T-helper 1 cell (primary cell): Measurements from ENCODE around the gene NCOA3.

ENCODE experiments used
- DNase-seq, 5 donors: peaks; one replicate each; pipeline ENCODE4 v3.0.0-alpha.2; 2012 to 2020

NCOA3 gene

GRCh38 chr20:47682028-47682783 is 180.5 kb downstream of the NCOA3 start:
- no peak for DNase-seq

GRCh38 chr20:47682916-47683315 is 181.2 kb downstream of the NCOA3 start:
- DNase-seq, result no peak

DNA sequence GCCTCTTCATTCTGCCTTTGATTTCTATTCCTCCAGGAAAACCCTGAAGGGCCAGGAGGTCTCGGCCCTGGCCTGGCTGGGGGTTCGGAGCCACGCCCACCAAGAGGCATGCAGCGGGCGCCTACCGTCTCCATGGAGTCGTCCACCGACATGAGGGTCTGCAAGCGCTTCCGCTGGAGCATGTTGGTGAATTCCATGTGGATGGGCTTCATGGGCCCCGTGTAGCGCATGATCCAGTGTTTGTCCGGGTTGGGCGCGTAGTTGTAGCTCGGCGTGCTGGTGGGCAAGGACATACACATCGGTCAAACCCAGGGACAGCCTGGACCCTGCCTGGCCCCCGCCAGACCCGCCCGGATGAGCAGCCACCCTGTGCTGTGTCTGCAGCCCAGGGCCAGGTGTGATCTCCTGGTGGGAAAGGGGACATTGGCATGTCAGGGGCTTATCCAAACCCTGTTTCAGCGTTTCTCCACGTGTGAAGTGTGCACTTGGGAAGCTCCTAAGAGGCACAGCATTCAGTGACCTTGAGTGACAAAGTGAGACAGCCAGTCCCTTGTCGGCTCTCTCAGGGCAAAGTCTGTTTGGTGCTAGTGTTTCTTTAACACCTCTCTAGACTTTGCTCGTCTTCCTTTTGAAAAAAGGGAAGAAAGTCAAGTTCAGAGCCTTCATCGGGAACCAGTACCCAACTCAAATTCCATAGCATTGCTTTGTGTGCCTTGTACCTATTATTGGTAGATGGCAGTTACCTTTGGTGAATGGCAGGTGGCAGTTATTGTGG is 182.8 kb downstream of the NCOA3 start:
- DNase-seq, result no peak

DNA sequence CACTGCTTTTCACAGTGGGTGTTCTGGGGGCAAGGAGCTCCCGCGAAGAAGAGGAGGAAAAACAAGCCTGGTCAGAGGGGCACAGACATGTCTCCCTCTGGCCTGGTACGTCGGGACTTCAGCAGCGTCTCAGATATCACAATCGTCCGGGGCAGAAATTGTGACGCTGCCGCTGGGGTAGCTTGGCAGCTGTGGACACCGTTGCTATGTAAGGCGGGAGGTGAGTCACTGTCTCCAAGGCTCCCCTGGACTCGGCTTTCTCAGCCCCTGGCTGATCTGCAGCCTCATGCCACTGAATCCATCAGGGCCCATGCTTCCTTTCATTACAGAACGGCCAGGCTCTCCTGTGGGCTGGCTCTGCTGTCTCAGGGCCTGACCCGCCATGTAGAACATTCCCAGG is 184.9 kb downstream of the NCOA3 start:
- no peak for DNase-seq

DNA sequence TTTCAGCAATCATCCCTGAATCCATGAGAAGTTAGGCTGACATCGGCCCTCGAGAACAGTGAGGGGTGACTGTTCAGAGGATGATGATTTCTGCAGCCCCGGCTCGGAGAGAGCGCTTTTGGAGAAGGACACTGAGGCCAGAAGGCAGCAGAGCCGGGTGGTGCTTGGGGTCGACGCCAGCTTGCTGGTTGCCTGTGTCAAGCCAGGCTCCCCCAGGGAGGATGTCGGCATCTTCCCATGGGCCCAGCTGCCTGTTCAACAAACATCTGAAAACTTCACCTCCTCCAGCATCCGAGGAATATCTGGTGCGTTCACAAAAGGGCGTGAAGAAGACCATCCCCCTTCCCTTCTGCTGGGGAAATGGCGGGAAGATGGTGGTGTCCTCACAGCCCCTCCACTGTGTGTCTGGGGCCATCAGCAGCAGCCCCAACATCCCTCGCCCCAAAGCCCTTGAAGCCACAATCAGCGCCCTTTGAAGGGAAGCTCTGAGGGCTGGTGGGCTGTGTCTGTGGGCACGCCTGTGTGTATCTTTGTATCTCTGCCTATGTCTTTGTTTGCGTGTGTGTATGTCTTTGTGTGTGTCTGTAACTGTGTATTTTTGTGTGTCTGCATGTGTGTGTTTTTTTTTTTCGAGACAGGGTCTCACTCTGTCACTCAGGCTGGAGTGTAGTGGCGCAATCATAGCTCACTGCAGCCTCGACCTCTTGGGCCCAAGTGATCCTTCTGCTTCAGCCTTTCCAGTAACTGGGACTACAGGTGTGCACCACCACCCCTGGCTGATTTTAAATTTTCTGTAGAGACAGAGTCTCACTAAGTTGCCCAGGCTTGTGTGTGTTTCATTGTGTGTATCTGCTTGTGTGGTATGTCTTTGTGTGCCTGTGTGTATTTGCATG is 185.7 kb downstream of the NCOA3 start:
- DNase-seq, result no peak

DNA sequence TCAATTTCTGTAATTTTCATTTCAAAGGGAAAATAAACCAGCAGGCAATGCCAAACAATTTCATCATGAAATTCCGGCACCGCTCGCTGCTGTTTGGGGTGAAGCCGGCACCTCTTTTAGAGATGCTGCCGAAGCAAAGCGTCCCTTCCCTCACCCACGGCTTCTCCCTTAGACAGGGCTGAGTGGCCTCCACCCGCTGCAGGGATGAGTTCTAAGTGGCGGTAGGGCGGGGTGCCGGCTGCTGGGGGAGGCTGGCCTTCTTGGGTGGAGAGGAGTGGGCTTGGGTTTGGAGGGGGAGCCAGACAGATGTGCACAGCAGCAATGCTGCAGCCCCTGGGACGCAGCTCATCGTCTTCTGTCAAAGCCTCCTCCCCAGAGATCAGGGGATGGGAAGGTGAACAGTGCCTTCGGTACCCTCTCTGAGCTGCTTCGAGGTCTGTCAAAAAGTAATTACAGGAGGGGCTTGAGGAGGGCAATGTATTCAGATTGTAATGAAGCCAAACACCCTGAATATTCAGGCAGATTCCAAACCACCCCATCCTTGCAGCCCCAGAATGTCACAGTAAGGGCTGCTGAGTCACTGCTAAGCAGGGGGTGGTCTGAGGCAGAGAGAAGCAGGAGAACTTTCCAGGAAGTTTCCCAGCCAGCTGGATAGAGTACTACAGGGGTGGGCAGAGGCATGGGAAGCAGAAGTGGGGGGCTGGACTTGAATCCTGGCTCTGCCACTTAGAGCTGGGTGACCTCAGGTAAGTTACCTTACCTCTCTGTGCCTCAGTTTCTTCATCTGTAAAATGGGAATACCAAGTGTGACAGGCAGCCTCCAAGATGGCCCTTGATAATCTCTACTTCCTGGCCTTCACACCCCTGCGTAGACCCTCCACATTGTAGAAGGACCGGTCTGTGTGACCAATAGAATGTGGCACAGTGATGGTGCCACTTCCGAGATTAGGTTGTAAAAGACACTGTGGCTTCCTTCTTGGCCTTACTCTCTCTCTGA is 187.0 kb downstream of the NCOA3 start:
- no peak for DNase-seq

DNA sequence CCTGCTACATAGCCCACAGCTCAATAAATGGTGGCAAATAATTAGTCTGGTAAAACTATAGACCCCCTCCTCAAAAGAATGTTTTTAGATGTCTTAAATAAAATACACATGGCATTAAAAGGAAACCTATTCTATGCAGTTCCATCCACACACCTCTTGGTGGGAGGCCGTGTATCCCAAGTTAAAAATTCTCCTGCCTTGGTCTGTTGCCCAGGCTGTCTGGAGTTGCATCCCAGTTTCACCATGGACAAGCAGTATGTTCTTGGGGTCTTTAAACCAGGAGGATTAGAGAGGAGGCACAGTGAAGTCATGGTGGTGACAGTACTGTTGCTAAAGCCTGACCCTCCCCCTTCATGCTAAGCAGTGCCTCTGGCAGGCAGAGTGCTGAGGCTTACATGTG is 188.0 kb downstream of the NCOA3 start:
- DNase-seq, result no peak

- no peak for DNase-seq
Observed at GRCh38 chr20:47691625-47692024, 189.9 kb downstream of the NCOA3 start.

DNA sequence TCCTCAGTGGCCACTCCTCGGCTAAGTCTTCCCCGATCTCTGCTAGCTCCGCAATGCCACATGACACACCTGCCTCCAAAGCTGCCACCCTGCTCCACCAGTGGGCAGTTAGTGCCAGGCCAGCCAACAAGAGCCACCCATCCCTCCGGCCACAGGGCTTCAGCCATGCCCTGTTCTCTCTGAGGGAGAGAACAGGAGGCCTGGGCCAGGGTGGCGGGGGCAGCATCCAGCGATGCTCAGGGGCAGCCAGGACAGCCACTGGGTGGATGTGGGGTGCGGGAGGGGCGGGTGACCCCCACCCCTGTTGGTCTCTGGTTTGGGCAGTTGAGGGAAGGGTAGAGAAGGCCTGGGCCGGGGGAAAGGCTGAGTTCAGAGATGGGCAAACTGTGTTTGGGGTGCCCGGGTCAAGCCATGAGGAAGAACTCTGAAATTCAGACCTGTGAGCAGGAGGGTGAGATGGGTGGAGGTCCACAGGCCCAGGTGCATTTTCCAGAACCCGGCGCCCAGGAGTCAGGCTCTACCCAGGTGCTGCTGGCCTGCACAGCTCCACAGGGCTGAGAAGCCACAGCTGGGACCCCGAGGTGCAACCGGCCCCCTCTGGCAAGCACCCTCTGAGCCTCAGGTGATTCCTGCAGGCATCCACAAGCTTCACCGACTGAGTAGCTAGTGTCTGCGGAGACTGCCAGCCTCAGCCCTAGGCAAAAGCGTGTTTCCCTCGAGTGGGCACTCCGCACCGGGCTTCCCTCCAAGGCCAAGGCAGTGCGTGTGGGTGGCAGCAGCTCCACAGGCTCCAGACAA is 192.5 kb downstream of the NCOA3 start:
- no peak for DNase-seq

DNA sequence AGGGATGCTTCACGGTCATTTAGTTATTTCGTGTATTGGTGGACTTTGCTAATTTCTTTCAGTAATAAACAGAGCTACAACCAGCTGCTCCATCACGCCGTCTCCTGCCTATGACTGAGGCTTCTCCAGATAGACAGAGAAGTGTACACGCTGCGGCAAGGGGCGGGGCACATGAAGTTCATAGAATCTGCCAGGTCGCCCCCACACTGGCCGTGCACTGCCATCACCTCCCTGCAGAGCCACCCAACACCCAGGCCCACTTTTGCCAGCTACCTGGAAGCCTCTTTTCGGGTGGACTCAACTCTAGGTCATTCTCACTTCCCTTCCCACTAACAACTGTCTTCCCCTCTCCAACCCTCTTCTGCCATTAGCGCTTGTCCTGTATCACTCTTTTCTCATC is 195.2 kb downstream of the NCOA3 start:
- DNase-seq, result no peak

DNA sequence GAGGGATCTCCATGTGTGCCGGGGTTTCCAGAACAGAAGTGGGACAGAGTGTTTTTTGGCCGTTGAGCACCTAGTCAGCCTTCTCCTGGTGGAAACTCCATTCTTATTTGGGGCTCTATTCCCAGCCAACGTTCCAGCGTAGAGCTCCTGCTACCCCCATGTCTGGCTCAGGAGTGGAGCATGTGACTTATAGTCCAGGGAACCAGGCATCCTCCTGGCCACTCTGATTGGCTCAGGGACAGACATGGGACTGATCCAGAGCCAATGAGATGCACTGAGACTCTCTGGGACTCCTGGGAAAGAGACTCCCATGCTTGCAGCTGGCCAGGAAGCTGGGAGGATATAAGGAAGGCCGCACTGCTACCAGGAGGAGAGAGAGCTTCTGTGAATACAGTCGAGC is 196.5 kb downstream of the NCOA3 start:
- DNase-seq, result no peak

GRCh38 chr20:47699818-47700217 is 198.1 kb downstream of the NCOA3 start:
- no peak for DNase-seq

GRCh38 chr20:47700327-47700726 is 198.6 kb downstream of the NCOA3 start:
- no peak for DNase-seq

- DNase-seq, result no peak
Observed at GRCh38 chr20:47701612-47702011, 199.9 kb downstream of the NCOA3 start.

DNA sequence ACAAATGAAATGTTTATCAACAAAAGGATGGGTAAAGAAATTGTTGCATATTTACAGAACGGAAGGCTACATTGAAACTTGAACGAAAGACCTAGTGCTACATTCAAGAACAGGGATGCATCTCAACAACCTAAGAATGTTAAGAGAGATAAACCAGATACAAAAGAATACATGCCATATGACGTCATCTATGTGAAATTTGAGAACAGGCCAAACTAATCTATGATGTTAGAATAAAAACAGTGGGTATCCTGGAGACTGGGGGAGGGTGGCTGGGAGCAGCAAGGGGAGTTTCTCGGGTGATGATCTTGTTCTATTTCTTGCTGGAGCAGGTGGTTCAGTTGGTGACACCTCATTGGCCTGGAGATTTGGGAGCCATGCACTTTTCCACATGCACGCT is 202.1 kb downstream of the NCOA3 start:
- DNase-seq, result no peak

- DNase-seq, result no peak
Observed at GRCh38 chr20:47704746-47705496, 203.2 kb downstream of the NCOA3 start.

DNA sequence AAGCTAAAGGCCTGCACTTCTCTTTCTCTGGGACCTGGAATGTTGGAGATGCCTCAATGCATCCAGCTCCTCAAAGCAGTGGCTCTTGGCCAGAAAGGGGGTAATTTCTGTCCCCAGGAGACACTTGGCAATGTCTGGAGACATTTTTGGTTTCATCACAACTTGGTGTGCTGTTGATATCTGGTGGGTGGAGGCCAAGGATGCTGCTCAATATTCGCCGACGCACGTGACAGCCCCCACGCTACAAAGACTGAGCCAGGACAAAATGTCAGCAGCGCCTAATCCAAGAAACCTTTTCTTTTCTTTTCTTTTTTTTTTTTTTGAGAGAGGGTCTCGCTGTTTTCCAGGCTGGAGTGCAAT is 203.8 kb downstream of the NCOA3 start:
- no peak for DNase-seq

- no peak for DNase-seq
Observed at GRCh38 chr20:47706345-47706744, 204.7 kb downstream of the NCOA3 start.
